Ramos (cell line): Measurements from ENCODE around the gene PTTG1IP.

Source experiments
- in situ Hi-C: fragments of 300-500 bp; cut with MboI; formaldehyde crosslinking; loops from one replicate; pipeline ENCODE4 v1.14.3; 2022; ENCODE audit warnings: low sequenced_read_pairs; ENCODE audit not compliant: unreplicated experiment

Gene PTTG1IP

DNA sequence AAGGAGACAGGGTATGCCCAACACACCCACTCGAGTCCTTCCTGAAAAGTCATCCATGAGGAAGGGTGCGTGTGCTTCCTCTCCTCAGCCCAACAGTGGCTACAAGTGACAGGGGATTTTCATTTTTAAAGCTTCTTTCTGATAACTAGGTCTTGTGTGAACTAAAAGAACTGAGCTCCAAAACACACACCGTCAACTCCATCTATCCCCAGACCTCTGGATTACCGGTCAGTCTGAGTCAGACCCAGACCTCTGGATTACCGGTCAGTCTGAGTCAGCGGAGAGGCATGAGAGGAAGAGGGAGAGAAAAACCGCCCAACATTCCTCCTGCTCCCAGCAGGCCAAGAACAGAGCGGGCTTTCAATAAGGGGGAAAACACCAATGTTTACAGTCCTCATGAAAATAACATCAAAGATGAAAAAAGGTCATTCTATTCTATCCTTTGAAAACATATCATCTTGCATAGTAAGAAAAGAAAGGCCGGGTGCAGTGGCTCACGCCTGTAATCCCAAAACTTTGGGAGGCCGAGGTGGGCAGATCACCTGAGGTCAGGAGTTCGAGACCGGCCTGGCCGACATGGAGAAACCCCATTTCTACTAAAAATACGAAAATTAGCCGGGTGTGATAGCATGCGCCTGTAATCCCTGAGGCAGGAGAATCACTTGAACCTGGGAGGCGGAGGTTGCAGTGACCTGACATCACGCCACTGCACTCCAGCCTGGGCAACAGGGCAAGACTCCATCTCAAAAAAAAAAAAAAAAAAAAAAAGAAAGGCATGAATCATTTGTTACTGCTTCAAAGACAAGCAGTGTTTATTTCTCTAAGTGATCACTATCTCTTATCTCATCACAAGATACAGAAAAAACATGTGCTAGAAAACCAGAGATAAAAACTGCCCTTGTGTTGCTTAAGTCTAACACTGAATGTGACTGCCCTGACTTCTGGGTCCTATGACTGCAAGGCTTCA, 3.4 kb downstream of the PTTG1IP start:
- in situ Hi-C loops, result no loop called here

- in situ Hi-C loops, result no loop called here
These were observed 4.8 kb downstream of the PTTG1IP start for GRCh38 chr21:44868707-44869106.

DNA sequence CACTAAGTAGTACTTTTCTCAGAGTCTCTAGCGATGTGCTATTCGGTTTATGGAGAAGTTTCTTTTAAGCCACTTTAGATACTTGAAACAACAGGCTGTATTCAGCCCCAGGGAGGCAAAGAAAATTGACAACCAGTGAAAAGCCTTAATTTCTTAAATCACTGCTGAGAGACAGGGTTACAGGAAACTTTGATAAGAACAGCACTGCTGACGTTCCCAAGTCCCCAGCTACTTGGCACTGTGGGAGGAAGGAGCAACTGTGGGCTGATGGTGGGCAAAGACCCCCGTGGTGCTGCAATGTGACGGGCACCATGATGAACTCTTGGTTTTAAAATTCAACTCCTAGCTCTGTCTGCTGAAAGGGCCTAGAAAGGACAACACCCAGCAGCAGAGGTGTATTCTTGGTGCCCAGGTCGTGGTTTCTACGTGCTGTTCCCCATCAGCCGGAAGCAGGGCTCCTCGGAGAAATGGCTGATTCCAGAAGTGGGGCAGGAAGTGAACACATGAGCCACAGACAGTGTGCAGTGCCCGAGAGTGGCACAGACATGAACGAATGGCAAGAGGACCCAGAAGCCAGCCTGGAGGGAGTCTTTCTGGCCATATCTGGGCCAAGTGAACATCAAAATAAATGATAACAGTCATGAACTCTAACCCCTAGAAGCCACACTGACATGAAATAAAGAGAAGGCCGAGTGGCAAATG, 5.3 kb downstream of the PTTG1IP start:
- in situ Hi-C loops, result no loop called here

DNA sequence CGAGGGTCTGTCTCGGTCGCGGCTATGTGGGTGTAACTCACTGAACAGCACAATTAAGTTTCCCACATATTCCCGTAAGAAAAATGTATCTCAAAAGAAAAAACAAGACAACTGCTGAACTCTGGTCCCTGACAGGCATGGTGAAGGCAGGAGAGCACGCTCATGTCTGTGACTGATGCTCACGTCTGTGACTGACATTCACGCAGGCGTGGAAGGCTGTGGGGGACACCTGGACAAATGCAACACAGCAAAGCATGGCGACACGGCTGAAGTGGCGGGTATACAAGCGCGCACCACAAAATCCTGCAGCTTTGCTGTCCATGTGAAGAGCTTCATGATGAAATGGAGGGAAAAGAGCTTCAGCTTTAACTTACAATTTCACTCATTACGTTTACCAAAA, 6.0 kb downstream of the PTTG1IP start:
- in situ Hi-C loops, result no loop called here

DNA sequence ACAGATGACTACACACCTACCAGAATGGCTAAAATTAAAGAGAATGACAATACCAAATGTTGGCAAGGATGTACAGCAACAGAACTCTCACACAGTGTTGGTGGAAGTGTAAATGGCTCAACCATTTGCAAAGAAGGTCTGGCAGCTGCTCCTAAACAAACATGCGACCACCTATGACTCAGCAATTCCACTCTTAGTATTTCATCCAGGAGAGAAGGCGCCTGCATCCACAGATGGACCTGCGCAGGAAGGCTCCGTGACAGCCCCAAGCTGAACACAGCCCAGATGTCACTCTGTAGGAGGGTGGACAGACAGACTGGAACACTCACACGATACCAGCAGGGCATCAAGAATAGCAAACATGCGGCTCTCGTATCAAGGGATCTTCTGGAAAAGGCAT, 6.7 kb downstream of the PTTG1IP start:
- in situ Hi-C loops, result no loop called here

GRCh38 chr21:44865561-44866280, 7.8 kb downstream of the PTTG1IP start:
- in situ Hi-C loops, result no loop called here

DNA sequence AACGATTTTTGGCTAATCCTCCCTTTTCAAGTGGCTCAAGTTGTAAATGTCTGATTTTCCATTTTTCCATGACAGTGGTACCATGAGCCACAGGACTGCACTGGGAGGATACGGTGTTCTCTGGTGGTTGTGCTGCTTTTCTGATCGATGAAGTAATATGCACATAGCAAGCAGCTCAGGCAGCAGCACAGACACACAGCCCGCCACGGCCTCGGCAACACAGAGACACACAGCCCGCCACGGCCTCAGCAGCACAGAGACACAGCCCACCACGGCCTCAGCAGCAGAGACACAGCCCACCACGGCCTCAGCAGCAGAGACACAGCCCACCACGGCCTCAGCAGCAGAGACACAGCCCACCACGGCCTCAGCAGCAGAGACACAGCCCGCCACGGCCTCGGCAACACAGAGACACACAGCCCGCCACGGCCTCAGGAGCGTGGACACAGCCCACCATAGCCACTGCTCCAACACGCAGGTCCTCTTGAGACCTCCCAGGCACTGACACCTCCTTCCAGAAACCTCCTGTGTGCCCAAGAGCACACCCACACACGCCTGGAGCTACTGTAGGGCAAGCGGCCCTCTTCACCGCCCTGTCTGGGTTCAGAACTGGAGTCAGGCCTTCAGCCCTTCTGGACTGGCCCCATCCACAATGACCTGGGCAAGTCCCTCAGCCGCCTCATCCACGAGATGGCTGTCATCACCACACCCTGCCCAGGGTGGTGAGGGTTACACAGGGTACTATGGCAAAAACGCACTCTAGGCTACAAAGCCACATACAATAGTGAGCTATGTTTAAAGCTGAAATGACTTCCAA, 10.4 kb downstream of the PTTG1IP start:
- in situ Hi-C loops, result no loop called here

DNA sequence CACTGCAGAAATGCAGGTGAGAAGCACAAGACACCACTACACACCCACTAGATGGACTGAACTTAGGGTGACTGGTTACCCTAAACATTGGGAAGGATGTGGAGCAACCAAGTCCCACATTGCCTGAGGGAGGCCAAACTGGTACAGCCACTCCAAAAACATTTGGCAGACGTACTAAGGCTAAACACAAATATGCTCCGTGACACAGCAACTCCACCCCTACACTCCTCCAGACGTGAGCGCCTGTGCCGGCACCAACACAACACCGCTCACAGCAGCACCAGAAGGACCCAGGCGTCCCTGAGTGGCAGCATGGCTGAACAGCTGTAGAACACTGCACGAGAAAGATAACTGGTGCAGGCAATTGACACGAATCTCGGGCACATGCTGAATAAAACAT, 14.7 kb downstream of the PTTG1IP start:
- in situ Hi-C loops, result no loop called here

DNA sequence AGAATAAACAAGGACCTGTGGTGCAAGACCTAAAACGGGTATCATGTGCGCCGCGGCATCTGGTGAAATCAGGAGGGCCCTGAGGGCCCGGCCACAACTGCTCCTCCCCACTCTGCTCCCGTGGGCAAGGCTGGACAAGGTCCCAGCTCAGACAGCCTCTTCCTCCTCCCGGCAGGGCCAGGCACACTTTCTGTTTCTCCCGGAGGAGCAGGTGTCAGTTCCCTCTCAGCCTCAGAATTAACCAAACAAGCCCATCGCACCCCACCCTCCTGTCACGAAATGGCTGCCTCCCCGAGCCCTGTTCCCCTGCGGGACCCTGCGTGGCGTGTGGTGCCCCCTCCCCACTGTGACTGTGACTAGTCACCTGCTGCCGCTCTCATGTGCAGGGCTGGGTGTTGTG, 15.2 kb downstream of the PTTG1IP start:
- in situ Hi-C loops, result no loop called here

- in situ Hi-C loops, result no loop called here
These were observed 16.2 kb downstream of the PTTG1IP start for GRCh38 chr21:44857127-44857892.

DNA sequence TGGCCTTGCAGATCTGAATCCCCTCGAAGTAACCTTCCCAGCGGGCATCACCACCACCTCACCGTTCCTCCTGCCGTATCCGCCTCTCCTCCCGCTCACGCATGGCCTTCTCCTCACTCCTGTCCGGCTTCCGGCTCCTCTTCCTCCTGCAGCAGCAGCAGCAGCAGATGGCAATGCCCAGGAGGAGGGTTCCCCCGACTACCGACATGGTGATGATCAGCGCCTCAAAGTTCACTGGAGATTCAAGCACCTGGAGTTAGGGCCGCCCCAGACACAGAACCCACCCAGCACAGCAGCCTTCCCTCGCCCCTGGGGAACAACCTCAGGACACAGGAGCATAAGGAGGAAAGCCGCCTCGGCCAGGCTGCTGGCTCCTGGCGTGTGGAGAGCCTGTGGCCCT, 17.4 kb downstream of the PTTG1IP start:
- in situ Hi-C loops, result no loop called here

DNA sequence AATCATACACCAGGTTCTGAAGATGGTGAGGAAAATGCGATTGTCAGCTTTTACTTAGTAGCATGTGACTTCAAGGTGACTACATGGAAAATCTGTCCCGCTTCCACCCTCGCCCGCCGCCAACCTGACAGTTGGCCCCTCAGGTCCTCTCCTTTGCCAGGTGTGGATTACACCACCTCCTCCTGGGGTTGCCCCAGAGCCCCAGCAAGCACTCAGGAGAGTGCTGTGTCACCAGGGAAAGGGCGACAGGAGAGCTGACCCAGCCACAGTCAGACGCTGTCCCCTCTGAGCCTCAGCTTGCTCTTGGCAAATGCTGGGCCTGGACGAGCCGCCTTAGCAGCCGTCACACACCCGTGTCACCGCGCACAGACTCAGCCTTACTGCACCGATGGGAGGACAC, 17.9 kb downstream of the PTTG1IP start:
- in situ Hi-C loops, result no loop called here

DNA sequence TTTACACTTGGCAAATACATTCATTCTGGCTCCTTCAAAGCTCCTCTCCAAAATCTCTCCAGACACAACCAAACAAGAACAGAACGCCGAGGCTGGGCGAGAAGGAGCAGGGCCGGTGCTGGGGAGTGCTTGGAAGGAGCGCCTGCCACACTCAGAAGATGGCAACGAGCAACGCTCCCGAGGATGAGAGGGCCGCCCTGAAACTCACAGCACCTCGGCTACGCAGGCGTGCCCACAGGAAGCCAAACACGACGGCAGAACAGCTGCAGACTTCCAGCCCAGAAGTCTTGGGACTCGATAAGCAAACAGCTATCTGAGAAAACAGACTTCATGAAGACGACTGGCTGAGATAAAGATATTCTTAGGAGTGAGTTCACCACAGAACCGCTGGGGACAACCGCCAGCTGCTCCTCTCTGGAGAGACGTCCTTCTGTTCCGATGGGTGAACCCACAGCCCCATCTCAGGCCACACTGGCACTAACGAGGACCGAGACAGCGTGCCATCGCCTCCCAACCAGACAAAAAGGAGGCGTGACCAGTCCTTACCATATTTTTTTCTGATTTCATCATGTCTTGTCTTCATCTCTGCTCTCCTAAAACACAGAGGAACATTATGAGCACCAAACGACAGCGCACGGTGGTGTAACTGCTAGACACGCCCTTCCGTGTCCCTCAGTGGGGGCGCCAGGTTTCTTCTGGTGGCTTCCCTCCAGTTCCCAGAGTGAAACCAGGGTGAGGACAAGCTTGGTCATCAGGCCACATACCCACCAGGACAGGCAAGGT, 18.6 kb downstream of the PTTG1IP start:
- in situ Hi-C loops, result no loop called here

DNA sequence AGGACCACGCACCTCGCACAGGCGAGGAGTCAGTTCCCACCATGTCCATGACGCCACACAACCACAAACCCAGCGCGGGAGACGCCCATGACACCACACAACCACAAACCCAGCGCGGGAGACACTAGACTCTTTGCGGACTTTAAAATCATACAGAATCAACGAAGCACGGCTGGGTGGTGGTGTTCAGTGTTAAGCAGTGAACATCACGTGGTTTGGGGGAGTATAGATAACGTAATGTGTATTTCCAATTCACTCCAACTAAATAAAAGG, 19.2 kb downstream of the PTTG1IP start:
- in situ Hi-C loops, result no loop called here

- in situ Hi-C loops, result no loop called here
These were observed 19.7 kb downstream of the PTTG1IP start for GRCh38 chr21:44853601-44854390.

DNA sequence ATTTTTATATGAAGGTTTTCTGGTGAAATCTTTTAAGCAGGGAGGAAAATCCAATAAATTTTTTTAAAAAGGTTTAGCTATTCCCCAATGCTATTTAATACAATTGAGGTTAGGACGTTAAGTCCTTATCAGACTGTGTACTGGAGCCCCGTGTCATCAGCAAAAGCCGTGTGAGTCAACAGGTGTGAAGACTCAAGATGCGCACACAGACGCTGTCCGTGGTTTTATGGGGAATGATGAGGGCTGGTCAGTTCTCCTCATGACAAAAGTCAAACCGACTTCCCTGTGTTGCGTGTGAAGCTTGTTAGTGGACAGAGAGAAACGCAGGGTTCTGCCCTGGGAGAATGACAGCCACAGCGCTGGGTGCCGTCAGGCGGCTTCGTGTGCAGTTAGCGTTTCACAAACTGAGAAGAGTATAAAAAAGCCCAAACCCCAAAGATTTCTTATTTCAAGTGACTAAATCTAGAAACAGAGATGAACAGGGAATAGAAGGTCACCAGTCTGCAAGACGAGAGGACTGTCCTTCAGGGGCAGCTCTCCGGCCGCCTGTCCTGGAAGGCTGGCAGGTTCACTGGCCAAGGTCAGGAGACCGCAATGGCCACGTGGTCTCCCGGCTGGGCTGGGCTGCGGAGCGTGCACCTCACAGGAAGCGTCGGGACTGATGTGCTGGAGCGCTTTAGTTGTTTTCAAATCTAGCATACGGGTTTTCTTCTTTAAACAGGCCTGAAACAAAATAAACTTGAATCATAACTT, 22.4 kb downstream of the PTTG1IP start:
- in situ Hi-C loops, result no loop called here

DNA sequence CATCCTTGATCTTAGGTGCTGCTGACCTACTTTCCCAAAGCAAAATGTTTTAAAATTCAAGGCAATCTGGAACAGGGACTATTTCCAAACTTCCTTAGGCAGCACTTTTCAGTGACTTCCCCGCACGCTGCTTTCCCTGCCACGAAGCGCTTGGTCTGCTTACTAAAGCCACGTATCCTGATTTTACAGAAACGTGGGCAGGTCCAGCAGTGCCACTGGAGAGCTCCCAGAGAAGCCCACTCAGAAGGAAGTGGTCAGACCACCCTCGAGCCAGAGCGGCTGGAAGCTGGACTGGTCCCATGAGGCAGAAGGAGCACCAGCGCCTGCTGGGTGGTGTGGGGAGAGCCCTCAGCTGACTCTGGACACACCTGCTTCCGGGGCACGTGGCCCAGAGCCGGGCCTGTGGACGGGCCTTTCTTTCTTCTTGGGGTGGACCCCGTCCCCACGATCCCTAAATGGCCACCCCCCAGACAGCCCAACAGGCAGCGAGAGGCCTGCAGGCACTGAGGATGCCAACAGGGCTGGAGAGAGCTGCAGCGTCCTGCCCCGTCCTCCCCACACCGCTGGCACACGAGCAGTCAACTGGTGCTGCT, 23.2 kb downstream of the PTTG1IP start:
- in situ Hi-C loops, result no loop called here
